C4-2B (cell line): ENCODE results near the gene HYAL2.

Experiments
- ZFX ChIP-seq: fragments of 450-650 bp; IDR thresholded peaks from 2 replicates; pipeline ENCODE4 v1.6.1; 2017
- TF ChIP-seq, protein P1 (sequence below): fragments of 450-650 bp; conservative IDR thresholded peaks from 2 replicates; pipeline ENCODE4 v1.5.1; 2017; ENCODE audit warnings: mild to moderate bottlenecking

DNA sequence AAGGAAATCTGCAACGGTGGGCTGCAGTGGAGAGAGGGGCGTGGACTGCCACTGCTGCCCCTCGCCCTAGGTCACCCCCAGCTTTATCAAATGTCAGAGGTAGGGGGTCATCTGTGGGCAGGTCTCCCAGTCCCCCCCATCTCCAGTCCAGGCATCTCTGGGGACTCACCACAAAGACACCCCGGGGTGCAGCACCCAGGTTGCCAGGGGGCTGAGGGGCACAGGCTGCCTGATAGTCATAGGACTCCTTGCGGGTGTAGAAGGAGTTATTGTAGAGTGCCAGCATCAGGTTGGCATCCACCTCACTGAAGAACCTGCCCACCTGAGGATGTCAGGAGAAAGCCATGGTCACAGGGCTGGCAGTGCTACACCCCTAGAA, 43.3 kb upstream of the HYAL2 start:
- TF ChIP-seq, protein P1, sequence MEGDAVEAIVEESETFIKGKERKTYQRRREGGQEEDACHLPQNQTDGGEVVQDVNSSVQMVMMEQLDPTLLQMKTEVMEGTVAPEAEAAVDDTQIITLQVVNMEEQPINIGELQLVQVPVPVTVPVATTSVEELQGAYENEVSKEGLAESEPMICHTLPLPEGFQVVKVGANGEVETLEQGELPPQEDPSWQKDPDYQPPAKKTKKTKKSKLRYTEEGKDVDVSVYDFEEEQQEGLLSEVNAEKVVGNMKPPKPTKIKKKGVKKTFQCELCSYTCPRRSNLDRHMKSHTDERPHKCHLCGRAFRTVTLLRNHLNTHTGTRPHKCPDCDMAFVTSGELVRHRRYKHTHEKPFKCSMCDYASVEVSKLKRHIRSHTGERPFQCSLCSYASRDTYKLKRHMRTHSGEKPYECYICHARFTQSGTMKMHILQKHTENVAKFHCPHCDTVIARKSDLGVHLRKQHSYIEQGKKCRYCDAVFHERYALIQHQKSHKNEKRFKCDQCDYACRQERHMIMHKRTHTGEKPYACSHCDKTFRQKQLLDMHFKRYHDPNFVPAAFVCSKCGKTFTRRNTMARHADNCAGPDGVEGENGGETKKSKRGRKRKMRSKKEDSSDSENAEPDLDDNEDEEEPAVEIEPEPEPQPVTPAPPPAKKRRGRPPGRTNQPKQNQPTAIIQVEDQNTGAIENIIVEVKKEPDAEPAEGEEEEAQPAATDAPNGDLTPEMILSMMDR, result no peak
- TF ChIP-seq ZFX, result no peak
